Activated B cell treated with CpG ODN at 0.5 μM for 24 hours (primary cell): Measurements from ENCODE around the gene FANCL. TPM values are rescaled to one million over a fixed set of nuclear protein-coding genes. Genes with fewer than 3 reads are reported as not detected.
"Not testable (repeated sequence)": the region's sequence is repeated elsewhere in the genome, so short reads cannot be mapped to it uniquely, and the experiment has no call there.

Experiments
- ATAC-seq: fragments of 200-7000 bp; cut with Tn5 transposase; one replicate; pipeline ENCODE4 v1.10.0; 2021; ENCODE audit warnings: low read depth, mild to moderate bottlenecking, moderate library complexity
- CTCF ChIA-PET: fragments of 350-600 bp; sonication (Branson Sonifier 250); formaldehyde crosslinking; loops from one replicate; lab custom pipeline; 2021; ENCODE audit warnings: antibody characterized with exemption; lab: Charles Lee
- POLR2A ChIA-PET: fragments of 350-600 bp; sonication (Branson Sonifier 250); formaldehyde crosslinking; loops from one replicate; lab custom pipeline; 2021; ENCODE audit warnings: antibody characterized with exemption; lab: Charles Lee
- DNase-seq: peaks from one replicate; pipeline ENCODE4 v3.0.0; 2022
- H3K27ac Mint-ChIP-seq: one replicate; pipeline ENCODE4 v1.8.0; 2020; ENCODE audit warnings: mixed read lengths
- H3K27me3 Mint-ChIP-seq: one replicate; pipeline ENCODE4 v1.8.0; 2021; ENCODE audit warnings: mixed read lengths
- H3K36me3 Mint-ChIP-seq: one replicate; pipeline ENCODE4 v1.8.0; 2021; ENCODE audit warnings: low read depth, mixed read lengths
- H3K4me1 Mint-ChIP-seq: one replicate; pipeline ENCODE4 v1.8.0; 2021; ENCODE audit warnings: mixed read lengths
- H3K4me3 Mint-ChIP-seq: one replicate; pipeline ENCODE4 v1.8.0; 2020; ENCODE audit warnings: mild to moderate bottlenecking, mixed read lengths
- H3K9me3 Mint-ChIP-seq: one replicate; pipeline ENCODE4 v1.8.0; 2020; ENCODE audit warnings: mixed read lengths
- intact Hi-C: fragments of 100-400 bp; cut with micrococcal nuclease; formaldehyde crosslinking; loops from one replicate; pipeline ENCODE4 v1.15.1; 2024
- total RNA-seq: library from RNA; stranded (reverse); gene quantifications from 2 replicates; pipeline ENCODE4 v1.2.3, GENCODE V29; 2022
- TF ChIP-seq, protein P1 (sequence below): fragments of 200-600 bp; IDR thresholded peaks from one replicate; pipeline ENCODE4 v1.8.0; 2022; ENCODE audit warnings: antibody characterized with exemption, mild to moderate bottlenecking

Gene FANCL
- total RNA-seq, 1 donor from 2014 or later: 18.4 TPM

DNA sequence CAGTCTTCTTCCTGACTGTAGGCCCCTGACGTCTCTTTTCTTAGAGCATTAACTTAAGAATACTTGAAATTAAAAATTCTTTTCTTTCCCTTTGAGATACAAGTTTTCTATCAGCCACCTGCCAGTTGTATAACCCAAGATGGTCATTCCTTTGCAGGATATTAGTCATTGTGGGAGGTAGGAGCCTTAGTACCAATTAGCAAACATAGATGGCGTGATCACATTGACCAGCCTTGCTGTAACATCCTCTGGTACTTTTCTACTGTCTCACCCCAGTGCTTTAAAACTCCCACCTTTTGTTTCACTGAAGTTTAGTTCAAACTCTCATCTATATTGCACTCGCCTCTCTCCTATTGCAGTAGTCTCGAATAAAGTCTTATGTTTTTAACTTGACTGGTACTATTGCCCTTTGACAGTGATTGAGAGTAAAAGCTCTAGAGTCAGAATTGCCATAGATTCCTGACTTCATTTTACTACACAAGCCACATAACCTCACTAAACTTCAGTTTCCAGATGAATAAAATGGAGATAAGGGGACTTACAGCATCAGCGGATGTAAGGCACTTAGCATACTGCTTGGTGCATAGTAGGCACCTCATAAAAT, 120.4 kb downstream of the FANCL start:
- DNase-seq: no peak
- TF ChIP-seq, protein P1, sequence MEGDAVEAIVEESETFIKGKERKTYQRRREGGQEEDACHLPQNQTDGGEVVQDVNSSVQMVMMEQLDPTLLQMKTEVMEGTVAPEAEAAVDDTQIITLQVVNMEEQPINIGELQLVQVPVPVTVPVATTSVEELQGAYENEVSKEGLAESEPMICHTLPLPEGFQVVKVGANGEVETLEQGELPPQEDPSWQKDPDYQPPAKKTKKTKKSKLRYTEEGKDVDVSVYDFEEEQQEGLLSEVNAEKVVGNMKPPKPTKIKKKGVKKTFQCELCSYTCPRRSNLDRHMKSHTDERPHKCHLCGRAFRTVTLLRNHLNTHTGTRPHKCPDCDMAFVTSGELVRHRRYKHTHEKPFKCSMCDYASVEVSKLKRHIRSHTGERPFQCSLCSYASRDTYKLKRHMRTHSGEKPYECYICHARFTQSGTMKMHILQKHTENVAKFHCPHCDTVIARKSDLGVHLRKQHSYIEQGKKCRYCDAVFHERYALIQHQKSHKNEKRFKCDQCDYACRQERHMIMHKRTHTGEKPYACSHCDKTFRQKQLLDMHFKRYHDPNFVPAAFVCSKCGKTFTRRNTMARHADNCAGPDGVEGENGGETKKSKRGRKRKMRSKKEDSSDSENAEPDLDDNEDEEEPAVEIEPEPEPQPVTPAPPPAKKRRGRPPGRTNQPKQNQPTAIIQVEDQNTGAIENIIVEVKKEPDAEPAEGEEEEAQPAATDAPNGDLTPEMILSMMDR: no peak
- H3K27me3 Mint-ChIP-seq: no peaks in the 10 kb centered on the region
- peaks cover 3% of the 10 kb centered on the region for H3K9me3 Mint-ChIP-seq
- H3K36me3 Mint-ChIP-seq: peaks cover 56% of the 10 kb centered on the region
- intact Hi-C loops: no loop called here
- POLR2A ChIA-PET: no interaction called here
- no peak for ATAC-seq
- CTCF ChIA-PET: no interaction called here
- H3K4me3 Mint-ChIP-seq: no peak overlapping the region
- H3K4me1 Mint-ChIP-seq: no peaks in the 10 kb centered on the region
- no peak overlapping the region for H3K27ac Mint-ChIP-seq

GRCh38 chr2:58113563-58113962, 127.6 kb downstream of the FANCL start:
- H3K4me3 Mint-ChIP-seq, DNase-seq, CTCF ChIA-PET, H3K27ac Mint-ChIP-seq, H3K4me1 Mint-ChIP-seq, H3K27me3 Mint-ChIP-seq, H3K9me3 Mint-ChIP-seq, intact Hi-C loops, POLR2A ChIA-PET, ATAC-seq: not testable (repeated sequence)
- peaks cover 44% of the 10 kb centered on the region for H3K36me3 Mint-ChIP-seq

GRCh38 chr2:58110765-58111164, 130.4 kb downstream of the FANCL start:
- Mint-ChIP-seq H3K27ac (no peak overlapping the region), H3K4me3 (no peak overlapping the region)
- ATAC-seq: no peak

DNA sequence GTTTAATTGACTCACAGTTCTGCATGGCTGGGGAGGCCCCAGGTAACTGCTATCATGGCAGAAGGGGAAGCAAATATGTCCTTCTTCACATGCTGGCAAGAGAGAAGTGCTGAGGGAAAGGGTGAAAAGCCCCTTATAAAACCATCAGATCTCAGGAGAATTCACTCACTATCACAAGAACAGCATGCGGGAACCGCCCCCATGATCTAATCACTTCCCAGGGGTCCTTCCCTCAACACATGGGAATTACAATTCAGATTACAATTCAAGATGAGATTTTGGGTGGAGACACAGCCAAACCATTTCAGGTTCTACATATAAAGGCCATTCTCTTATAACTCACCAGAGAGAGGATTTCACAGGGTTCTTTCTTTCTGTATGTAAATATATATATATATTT, 131.6 kb downstream of the FANCL start:
- ATAC-seq: no peak
- ChIA-PET CTCF (no interaction called here), POLR2A (interaction anchor here (1.0 kb wide), 1 partner anchor 63 kb away, joined by 3 read pairs; the partner anchor contains the start of gene VRK2)
- H3K36me3 Mint-ChIP-seq: peaks cover 38% of the 10 kb centered on the region
- peaks cover 11% of the 10 kb centered on the region for H3K4me1 Mint-ChIP-seq
- TF ChIP-seq, protein P1: no peak
- DNase-seq: no peak
- no peak overlapping the region for H3K4me3 Mint-ChIP-seq
- H3K27ac Mint-ChIP-seq: peak overlapping the region; percentile 10
- no peaks in the 10 kb centered on the region for H3K9me3 Mint-ChIP-seq
- no peaks in the 10 kb centered on the region for H3K27me3 Mint-ChIP-seq
- intact Hi-C loops: no loop called here

More at GRCh38 chr2:58110765-58111164, 130.4 kb downstream of the FANCL start:
- ChIA-PET POLR2A (no interaction called here), CTCF (no interaction called here)
- DNase-seq: no peak
- TF ChIP-seq, protein P1: no peak
- H3K27me3 Mint-ChIP-seq: no peaks in the 10 kb centered on the region
- intact Hi-C loops: no loop called here
- H3K9me3 Mint-ChIP-seq: no peaks in the 10 kb centered on the region
- H3K4me1 Mint-ChIP-seq: peaks cover 11% of the 10 kb centered on the region
- peaks cover 42% of the 10 kb centered on the region for H3K36me3 Mint-ChIP-seq

Other genes with a start within 250 kb of the FANCL start
- gene VRK2, start 194.5 kb downstream of the FANCL start, total RNA-seq: 60.0 and 63.0 TPM in 2 replicates